HUES6 (cell line): ENCODE data around the gene MYL7.
"Not testable (repeated sequence)": the region's sequence is repeated elsewhere in the genome, so short reads cannot be mapped to it uniquely, and the experiment has no call there.

ENCODE experiments used
- H3K27ac ChIP-seq: 2 replicates; pipeline ENCODE4 v1.7.0; 2013; ENCODE audit warnings: low read depth, mild to moderate bottlenecking, low read length, inconsistent platforms
- H3K27me3 ChIP-seq: 2 replicates; pipeline ENCODE4 v1.6.1; 2013; ENCODE audit warnings: low read length; ENCODE audit not compliant: control insufficient read depth, insufficient read depth
- H3K36me3 ChIP-seq: 2 replicates; pipeline ENCODE4 v1.6.1; 2013; ENCODE audit warnings: low read length; ENCODE audit not compliant: control insufficient read depth, insufficient read depth
- H3K4me1 ChIP-seq: 2 replicates; pipeline ENCODE4 v1.6.1; 2013; ENCODE audit warnings: low read length; ENCODE audit not compliant: control insufficient read depth, insufficient read depth
- H3K4me3 ChIP-seq: 2 replicates; pipeline ENCODE4 v1.5.1; 2013; ENCODE audit warnings: low read depth, low read length
- H3K9ac ChIP-seq: one replicate; pipeline ENCODE4 v1.6.1; 2013; ENCODE audit warnings: mild to moderate bottlenecking, low read length
- H3K9me3 ChIP-seq: 2 replicates; pipeline ENCODE4 v1.6.1; 2013; ENCODE audit warnings: low read depth, low read length; ENCODE audit not compliant: control insufficient read depth, insufficient read depth

MYL7 gene

DNA sequence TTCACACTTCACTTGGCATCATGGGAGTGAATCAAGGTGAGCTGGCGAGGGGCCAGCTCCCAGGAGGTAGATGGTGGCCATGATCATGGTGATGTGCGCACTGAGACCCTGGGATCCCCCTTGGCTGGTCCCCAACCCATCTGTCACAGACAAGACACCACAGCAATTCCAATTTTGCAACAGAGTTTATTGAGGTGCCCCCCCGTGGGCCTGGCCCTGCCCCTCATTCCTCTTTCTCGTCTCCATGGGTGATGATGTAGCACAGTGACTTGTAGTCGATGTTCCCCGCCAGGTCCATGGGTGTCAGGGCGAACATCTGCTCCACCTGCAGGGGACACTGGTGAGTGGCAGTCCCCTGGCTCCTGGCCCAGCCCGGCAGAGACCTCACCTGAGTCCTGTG lies 2.4 kb downstream of the MYL7 start:
- no peak overlapping the region for H3K27ac ChIP-seq
- no peak overlapping the region for H3K9ac ChIP-seq

DNA sequence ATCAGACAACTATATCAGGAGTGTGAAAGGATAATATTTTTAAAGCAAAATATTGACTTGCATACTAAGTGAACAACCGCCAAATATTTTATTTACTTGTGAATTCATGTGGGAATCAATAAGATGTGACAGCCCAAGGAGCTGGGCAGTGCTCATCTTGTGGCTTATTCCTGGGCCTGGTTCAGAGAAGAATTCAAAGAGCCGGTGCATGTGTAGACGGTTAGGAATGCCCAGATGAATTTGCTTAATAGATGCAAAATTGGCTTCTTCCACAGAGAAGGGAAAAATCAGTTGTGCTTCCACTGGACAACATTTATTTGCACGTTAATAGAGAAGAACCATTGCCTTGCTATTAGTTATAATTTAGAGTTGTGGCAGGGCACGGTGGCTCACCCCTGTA lies 4.4 kb downstream of the MYL7 start:
- H3K36me3 ChIP-seq: no peaks in the 10 kb centered on the region
- no peaks in the 10 kb centered on the region for H3K9me3 ChIP-seq
- peaks cover 21% of the 10 kb centered on the region; the same call in 1 of the 2 replicates for H3K4me1 ChIP-seq
- no peak overlapping the region for H3K9ac ChIP-seq
- H3K27me3 ChIP-seq: no peaks in the 10 kb centered on the region
- H3K4me3 ChIP-seq: no peak overlapping the region
- H3K27ac ChIP-seq: no peak overlapping the region

More for the DNA sequence above, 2.4 kb downstream of the MYL7 start:
- H3K4me3 ChIP-seq: no peak overlapping the region
- peaks cover 11% of the 10 kb centered on the region; the same call in 1 of the 2 replicates for H3K4me1 ChIP-seq
- peaks cover 2% of the 10 kb centered on the region; the same call in 1 of the 2 replicates for H3K27me3 ChIP-seq
- no peaks in the 10 kb centered on the region for H3K9me3 ChIP-seq
- H3K36me3 ChIP-seq: no peaks in the 10 kb centered on the region

DNA sequence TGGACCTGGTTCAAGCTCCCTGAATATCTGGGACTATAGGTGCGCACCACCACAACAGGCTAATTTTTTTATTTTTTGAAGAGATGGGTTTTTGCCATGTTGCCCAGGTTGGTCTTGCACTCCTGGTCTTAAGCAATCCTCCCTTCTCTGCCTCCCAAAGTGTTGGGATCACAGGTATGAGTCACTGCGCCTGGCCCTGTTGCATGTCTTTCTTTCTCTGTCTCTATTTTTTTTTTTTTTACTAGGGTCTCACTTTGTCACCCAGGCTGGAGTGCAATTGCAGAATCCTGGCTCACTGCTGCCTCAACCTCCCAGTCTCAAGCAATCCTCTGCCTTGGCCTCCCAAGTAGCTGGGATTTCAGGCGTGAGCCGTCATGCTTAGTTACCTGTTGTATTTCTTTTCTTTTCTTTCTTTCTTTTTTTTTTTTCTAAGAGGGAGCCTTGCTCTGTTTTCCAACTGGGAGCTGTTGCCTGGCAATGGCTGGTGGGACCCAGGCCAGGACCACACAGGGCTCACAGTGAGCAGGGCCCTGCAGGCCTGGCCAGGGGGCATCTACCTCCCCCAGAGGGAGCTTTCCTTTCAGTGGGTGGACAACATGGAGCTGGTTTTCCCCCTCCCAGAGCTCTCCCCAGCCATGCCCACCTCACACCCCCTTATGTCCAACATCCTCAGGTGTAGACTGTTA lies 6.0 kb downstream of the MYL7 start:
- no peaks in the 10 kb centered on the region for H3K9me3 ChIP-seq
- H3K4me3 ChIP-seq: no peak overlapping the region
- H3K9ac ChIP-seq: no peak overlapping the region
- peaks cover 19% of the 10 kb centered on the region; the same call in 1 of the 2 replicates for H3K4me1 ChIP-seq
- H3K27ac ChIP-seq: no peak overlapping the region
- no peaks in the 10 kb centered on the region for H3K27me3 ChIP-seq
- H3K36me3 ChIP-seq: no peaks in the 10 kb centered on the region

DNA sequence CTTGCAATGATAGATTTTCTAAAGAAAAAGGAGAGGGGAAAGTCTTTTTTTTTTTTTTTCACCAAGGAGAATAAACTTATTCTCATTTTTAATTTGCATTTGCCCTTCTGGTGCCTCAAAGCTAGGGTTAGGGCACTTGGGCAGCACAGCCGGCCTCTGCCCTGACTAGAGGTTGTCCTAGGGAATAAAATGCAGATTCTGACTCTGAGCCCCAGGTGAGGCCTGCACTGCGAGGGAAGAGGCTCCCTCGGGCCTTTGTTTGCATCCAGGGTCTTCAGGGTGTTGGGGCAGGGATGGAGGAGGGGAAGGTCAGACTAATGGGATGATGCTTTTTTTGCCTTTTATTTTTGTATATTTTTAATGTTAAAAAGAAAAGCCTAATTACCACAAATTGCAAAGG lies 7.8 kb downstream of the MYL7 start:
- no peaks in the 10 kb centered on the region for H3K27me3 ChIP-seq
- no peak overlapping the region for H3K4me3 ChIP-seq
- no peaks in the 10 kb centered on the region for H3K36me3 ChIP-seq
- no peak overlapping the region for H3K27ac ChIP-seq
- no peak overlapping the region for H3K9ac ChIP-seq
- H3K4me1 ChIP-seq: peaks cover 19% of the 10 kb centered on the region; the same call in 1 of the 2 replicates
- H3K9me3 ChIP-seq: no peaks in the 10 kb centered on the region

DNA sequence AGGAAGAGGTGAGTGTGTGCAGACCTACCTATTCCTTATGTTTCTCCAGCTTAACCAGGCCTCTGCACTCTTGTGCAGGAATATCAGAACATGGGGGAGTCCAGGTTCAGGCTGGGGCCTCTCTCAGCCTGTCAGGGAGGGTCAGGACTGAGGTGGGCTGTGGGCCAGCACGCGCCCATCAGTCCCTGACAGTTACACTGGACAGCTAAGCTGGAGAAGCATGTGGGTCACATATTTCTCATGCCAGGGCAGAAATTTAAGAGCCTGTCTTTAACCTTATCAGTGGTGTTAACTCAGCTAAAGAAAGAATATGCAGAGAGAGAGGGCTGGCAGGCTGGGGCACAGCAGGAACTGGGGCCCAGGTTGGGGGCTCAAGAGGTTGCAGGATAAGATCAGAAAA lies 9.1 kb downstream of the MYL7 start:
- H3K9ac ChIP-seq: no peak overlapping the region
- H3K4me3 ChIP-seq: no peak overlapping the region
- peaks cover 19% of the 10 kb centered on the region; the same call in 1 of the 2 replicates for H3K4me1 ChIP-seq
- H3K36me3 ChIP-seq: no peaks in the 10 kb centered on the region
- H3K9me3 ChIP-seq: no peaks in the 10 kb centered on the region
- H3K27ac ChIP-seq: no peak overlapping the region
- no peaks in the 10 kb centered on the region for H3K27me3 ChIP-seq

DNA sequence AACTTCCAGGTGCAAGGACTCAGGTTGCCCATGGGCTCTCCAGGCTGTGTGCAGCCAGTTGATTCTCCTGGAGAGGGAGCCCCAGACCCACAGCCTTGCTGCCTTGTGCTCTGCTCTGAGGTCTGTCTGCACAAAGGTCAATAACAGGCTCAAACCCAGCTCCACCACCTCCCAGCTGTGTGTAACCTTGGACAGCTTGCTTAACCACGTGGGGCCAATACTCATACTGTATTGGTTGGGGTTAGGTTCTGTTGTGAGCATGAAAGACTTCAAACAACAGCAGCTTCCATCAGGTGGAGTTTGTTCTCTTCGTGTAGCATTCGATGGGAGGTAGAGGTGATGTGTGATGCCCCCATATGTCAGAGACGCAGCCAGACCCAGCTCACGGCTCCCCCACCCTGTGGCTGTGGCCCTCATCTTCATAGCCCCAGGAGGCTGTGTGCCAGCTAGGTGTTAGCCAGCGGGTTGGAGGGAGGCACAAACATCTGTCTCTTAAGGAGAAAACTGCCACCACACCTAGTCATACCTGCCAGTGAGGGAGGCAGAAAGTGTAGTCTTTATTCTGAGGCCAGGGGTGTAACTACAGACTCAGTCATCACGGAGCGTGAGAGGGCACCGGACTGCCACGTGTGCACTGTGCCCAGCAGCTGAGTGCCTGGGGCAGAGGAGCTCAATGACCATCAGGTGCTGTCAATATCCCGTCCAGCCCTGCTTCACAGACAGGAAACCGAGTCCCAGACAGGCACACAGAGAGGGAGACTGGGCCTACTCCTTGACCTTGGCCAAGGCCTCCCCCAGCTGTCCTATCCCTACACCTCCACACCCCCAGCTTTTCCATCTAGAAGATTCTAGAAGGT lies 9.7 kb downstream of the MYL7 start:
- H3K9ac ChIP-seq: no peak overlapping the region
- H3K4me3 ChIP-seq: no peak overlapping the region
- H3K4me1 ChIP-seq: peaks cover 19% of the 10 kb centered on the region; the same call in 1 of the 2 replicates
- H3K27ac ChIP-seq: no peak overlapping the region
- no peaks in the 10 kb centered on the region for H3K27me3 ChIP-seq
- no peaks in the 10 kb centered on the region for H3K9me3 ChIP-seq
- no peaks in the 10 kb centered on the region for H3K36me3 ChIP-seq

DNA sequence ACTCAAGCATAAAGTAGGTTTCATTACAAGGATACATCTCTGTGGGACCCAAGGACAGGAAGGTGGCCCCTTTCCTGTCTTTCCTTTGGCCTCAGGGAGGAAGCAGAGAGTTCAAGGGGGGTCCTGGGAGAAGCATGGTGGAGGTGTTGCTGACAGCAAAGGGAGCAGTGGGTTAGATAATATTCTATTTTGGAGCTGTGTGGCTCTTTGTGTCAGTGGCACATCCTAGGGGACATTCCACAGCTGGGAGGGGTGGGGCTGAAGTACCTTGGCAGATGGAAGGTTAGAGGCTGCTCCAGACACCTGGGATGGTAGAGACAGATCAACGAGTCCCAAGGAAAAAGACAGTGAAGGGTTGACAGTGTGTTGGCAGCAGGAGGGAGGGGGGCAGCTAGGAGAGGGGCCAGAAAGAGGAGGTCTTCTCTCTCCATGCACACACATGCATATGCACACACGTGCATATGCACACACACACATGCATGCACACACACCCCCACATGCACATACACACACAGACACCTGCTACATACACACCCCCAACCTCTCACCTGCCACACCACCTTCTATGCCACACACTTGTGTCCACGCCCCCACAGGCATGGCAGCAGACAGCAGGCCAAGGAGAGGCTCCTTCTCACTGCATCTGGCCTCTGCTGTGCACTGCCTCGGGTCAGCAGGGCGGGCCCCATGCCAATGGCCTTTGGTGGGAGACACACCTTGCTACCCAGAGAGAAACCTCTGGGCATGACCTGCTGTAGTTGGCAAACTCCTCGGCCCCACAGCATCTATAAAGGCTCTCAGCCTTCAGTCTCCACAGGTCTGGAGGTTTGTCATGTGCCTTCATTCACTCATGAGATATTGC lies 12.2 kb downstream of the MYL7 start:
- no peaks in the 10 kb centered on the region for H3K9me3 ChIP-seq
- no peak overlapping the region for H3K27ac ChIP-seq
- H3K9ac ChIP-seq: no peak overlapping the region
- no peak overlapping the region for H3K4me3 ChIP-seq
- peaks cover 10% of the 10 kb centered on the region; the same call in 1 of the 2 replicates for H3K27me3 ChIP-seq
- H3K4me1 ChIP-seq: peaks cover 19% of the 10 kb centered on the region; the same call in 1 of the 2 replicates
- H3K36me3 ChIP-seq: no peaks in the 10 kb centered on the region

DNA sequence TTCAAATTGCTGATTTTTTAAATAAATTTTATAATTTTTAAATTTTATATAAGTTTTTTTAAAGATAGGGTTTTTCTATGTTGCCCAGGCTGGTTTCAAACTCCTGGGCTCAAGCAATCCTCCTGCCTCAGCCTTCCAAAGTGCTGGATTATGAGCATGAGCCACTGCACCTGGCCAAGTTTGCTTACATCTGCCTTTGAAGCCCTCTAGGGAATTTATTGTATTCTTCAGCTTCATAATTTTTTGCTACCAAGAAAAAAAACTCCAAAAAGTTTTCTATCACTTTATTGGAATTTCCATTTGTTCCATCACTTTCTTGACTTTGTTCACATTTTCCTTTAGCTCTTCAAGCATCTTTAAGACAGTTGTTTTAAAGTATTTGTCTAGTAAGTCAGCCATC lies 14.0 kb downstream of the MYL7 start:
- Histone ChIP-seq H3K27me3 (peaks cover 10% of the 10 kb centered on the region; the same call in 1 of the 2 replicates), H3K9ac (no peak overlapping the region), H3K4me1 (peaks cover 9% of the 10 kb centered on the region; the same call in 1 of the 2 replicates), H3K9me3 (no peaks in the 10 kb centered on the region), H3K27ac (no peak overlapping the region), H3K36me3 (0 out of 2 replicates have a peak, but pooled peaks cover under 1% of the 10 kb centered on the region), H3K4me3 (no peak overlapping the region)

DNA sequence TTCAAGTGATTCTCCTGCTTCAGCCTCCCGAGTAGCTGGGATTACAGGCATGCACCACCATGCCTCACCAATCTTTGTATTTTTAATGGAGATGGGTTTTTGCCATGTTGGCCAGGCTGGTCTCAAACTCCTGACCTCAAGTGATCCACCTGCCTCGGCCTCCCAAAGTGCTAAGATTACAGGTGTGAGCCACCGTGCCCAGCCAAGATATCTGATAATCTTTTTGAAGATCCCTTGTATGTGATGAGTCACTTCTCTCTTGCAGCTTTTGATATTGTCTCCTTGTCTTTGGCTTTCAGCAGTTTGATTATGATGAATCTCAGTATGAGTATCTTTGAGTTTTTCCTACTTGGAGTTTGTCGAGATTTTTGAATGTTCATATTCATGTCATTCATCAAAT lies 14.6 kb downstream of the MYL7 start:
- H3K36me3 ChIP-seq, H3K27ac ChIP-seq, H3K9ac ChIP-seq, H3K4me3 ChIP-seq, H3K4me1 ChIP-seq, H3K9me3 ChIP-seq: not testable (repeated sequence)
- H3K27me3 ChIP-seq: peaks cover 10% of the 10 kb centered on the region; the same call in 1 of the 2 replicates

DNA sequence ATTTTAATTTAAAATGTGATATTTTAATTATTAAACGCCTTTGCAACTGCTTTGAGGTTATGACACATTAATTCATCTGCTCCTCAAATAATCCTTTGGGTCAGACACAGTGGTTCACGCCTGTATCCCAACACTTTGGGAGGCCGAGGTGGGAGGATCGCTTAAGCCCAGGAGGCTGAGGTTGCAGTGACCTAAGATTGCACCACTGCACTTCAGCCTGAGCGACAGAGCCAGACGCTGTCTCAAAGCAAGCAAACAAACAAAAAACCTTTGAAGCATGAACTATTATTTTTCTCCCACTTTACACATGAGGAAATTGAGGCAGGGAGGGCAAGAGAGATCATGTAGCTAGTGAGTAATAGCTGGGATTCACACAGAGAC lies 16.3 kb downstream of the MYL7 start:
- no peak overlapping the region for H3K27ac ChIP-seq
- H3K4me3 ChIP-seq: no peak overlapping the region
- peaks cover 24% of the 10 kb centered on the region for H3K36me3 ChIP-seq
- peaks cover 10% of the 10 kb centered on the region; the same call in 1 of the 2 replicates for H3K27me3 ChIP-seq
- H3K9ac ChIP-seq: no peak overlapping the region
- no peaks in the 10 kb centered on the region for H3K9me3 ChIP-seq
- H3K4me1 ChIP-seq: no peaks in the 10 kb centered on the region
